Fibroblast of lung (primary cell): ENCODE measurements around the gene PACS2. TPM values are rescaled to one million over a fixed set of nuclear protein-coding genes. Genes with fewer than 3 reads are reported as not detected.

Experiments
- DNase-seq, 2 donors: peaks; one replicate each; pipeline versions ENCODE4 v3.0.0 to v3.0.0-alpha.2; 2010; ENCODE audit warnings: low read depth in 2 of 2
- H2AFZ ChIP-seq: 2 replicates; pipeline ENCODE4 v1.5.1; 2012; ENCODE audit warnings: low read length, control low read depth, inconsistent platforms
- H3K27ac ChIP-seq: 2 replicates; pipeline ENCODE4 v1.5.1; 2011; ENCODE audit warnings: low read length, control low read depth; ENCODE audit not compliant: insufficient read depth
- H3K27me3 ChIP-seq: 2 replicates; pipeline ENCODE4 v1.5.1; 2011; ENCODE audit warnings: mild to moderate bottlenecking, low read length; ENCODE audit not compliant: control insufficient read depth, insufficient read depth
- H3K36me3 ChIP-seq: 2 replicates; pipeline ENCODE4 v1.5.1; 2011; ENCODE audit warnings: low read length; ENCODE audit not compliant: control insufficient read depth, insufficient read depth
- H3K4me1 ChIP-seq: 2 replicates; pipeline ENCODE4 v1.5.1; 2011; ENCODE audit warnings: low read length; ENCODE audit not compliant: control insufficient read depth, insufficient read depth; ENCODE audit errors: extremely low read depth
- H3K4me2 ChIP-seq: 2 replicates; pipeline ENCODE4 v1.5.1; 2011; ENCODE audit warnings: low read length, control low read depth; ENCODE audit not compliant: insufficient read depth; ENCODE audit errors: extremely low read depth
- H3K4me3 ChIP-seq, 4 experiments: fragments of 200-600 bp in 1 of 4; sonication (generic) in 1 of 4; replicated peaks in 1 of 4; 2 replicates each; pipeline ENCODE4 v1.5.1; 2011 to 2016; ENCODE audit warnings: low read length in 4 of 4, low read depth in 3 of 4, mild to moderate bottlenecking in 3 of 4, control low read depth in 2 of 4, inconsistent platforms in 1 of 4, mixed read lengths in 1 of 4; ENCODE audit not compliant: insufficient read depth in 1 of 4; ENCODE audit errors: control extremely low read depth in 1 of 4
- H3K79me2 ChIP-seq: 2 replicates; pipeline ENCODE4 v1.5.1; 2012; ENCODE audit warnings: mild to moderate bottlenecking, low read length, inconsistent platforms; ENCODE audit not compliant: control insufficient read depth, insufficient read depth
- H3K9ac ChIP-seq: 2 replicates; pipeline ENCODE4 v1.5.1; 2011; ENCODE audit warnings: mild to moderate bottlenecking, low read length, control low read depth; ENCODE audit not compliant: insufficient read depth
- H3K9me3 ChIP-seq: 2 replicates; pipeline ENCODE4 v1.5.1; 2012; ENCODE audit warnings: low read depth, low read length; ENCODE audit not compliant: control insufficient read depth, insufficient read depth
- H4K20me1 ChIP-seq: 2 replicates; pipeline ENCODE4 v1.5.1; 2011; ENCODE audit warnings: low read length; ENCODE audit not compliant: control insufficient read depth, insufficient read depth; ENCODE audit errors: extremely low read depth
- CTCF ChIP-seq, 2 donors: IDR thresholded peaks in 1 of 2; conservative IDR thresholded peaks in 1 of 2; 1 replicate in 1 of 2; 2 replicates in 1 of 2; pipeline ENCODE4 v1.5.1; 2011 to 2012; ENCODE audit warnings: low read length in 2 of 2, control low read depth in 1 of 2, inconsistent platforms in 1 of 2, low read depth in 1 of 2, mild to moderate bottlenecking in 1 of 2
- EZH2 ChIP-seq: IDR thresholded peaks from 2 replicates; pipeline ENCODE4 v1.5.1; 2012; ENCODE audit warnings: low read length, control low read depth, mild to moderate bottlenecking; ENCODE audit errors: missing control alignments
- polyA plus RNA-seq, 2 donors: library from polyadenylated mRNA; depleted of rRNA in 1 of 2; stranded (reverse) in 1 of 2; unstranded in 1 of 2; fragments of >200 nt; gene quantifications; 2 replicates each; pipeline ENCODE4 v1.2.1, GENCODE V29; 2011 to 2012; ENCODE audit warnings: missing spikeins in 1 of 2
- total RNA-seq: library from RNA; depleted of rRNA; stranded (reverse); fragments of >200 nt; gene quantifications from 2 replicates; pipeline ENCODE4 v1.2.1, GENCODE V29; 2014

Gene PACS2
- total and polyA plus RNA-seq, 2 donors (not counting 1 experiment from before 2014, with no cell fraction given), result 20.3 to 52.5 TPM

- Histone ChIP-seq H3K4me3 (no peak overlapping the region), H3K4me1 (no peaks in the 10 kb centered on the region), H3K27me3 (no peaks in the 10 kb centered on the region), H3K27ac (no peak overlapping the region), H4K20me1 (no peaks in the 10 kb centered on the region), H2AFZ (no peak overlapping the region), H3K9ac (no peak overlapping the region), H3K36me3 (peaks cover 2% of the 10 kb centered on the region), H3K79me2 (no peaks in the 10 kb centered on the region), H3K9me3 (no peaks in the 10 kb centered on the region), H3K4me2 (no peak overlapping the region)
- TF ChIP-seq CTCF (conservative IDR thresholded peaks at IDR 0.05 in 1 of 2, IDR thresholded peaks at IDR 0.05 in 1 of 2; ENCODE audit: low read depth in 1 of 2, low read length in 2 of 2) (no peak), EZH2 (no peak)
- DNase-seq, result no peak
Observed at GRCh38 chr14:105377555-105378182, 63.1 kb downstream of the PACS2 start.

GRCh38 chr14:105378199-105378598 lies 63.7 kb downstream of the PACS2 start:
- DNase-seq, result no peak
- no peaks in the 10 kb centered on the region for H3K9me3 ChIP-seq
- H3K4me1 ChIP-seq, result no peaks in the 10 kb centered on the region
- peaks cover 3% of the 10 kb centered on the region for H3K36me3 ChIP-seq
- no peak overlapping the region for H3K9ac ChIP-seq
- H3K4me3 ChIP-seq, result no peak overlapping the region
- TF ChIP-seq EZH2 (no peak), CTCF (conservative IDR thresholded peaks at IDR 0.05 in 1 of 2, IDR thresholded peaks at IDR 0.05 in 1 of 2; ENCODE audit: low read depth in 1 of 2, low read length in 2 of 2) (no peak)
- H4K20me1 ChIP-seq, result no peaks in the 10 kb centered on the region
- no peak overlapping the region for H2AFZ ChIP-seq
- no peaks in the 10 kb centered on the region for H3K27me3 ChIP-seq
- H3K4me2 ChIP-seq, result no peak overlapping the region
- no peaks in the 10 kb centered on the region for H3K79me2 ChIP-seq
- no peak overlapping the region for H3K27ac ChIP-seq

DNA sequence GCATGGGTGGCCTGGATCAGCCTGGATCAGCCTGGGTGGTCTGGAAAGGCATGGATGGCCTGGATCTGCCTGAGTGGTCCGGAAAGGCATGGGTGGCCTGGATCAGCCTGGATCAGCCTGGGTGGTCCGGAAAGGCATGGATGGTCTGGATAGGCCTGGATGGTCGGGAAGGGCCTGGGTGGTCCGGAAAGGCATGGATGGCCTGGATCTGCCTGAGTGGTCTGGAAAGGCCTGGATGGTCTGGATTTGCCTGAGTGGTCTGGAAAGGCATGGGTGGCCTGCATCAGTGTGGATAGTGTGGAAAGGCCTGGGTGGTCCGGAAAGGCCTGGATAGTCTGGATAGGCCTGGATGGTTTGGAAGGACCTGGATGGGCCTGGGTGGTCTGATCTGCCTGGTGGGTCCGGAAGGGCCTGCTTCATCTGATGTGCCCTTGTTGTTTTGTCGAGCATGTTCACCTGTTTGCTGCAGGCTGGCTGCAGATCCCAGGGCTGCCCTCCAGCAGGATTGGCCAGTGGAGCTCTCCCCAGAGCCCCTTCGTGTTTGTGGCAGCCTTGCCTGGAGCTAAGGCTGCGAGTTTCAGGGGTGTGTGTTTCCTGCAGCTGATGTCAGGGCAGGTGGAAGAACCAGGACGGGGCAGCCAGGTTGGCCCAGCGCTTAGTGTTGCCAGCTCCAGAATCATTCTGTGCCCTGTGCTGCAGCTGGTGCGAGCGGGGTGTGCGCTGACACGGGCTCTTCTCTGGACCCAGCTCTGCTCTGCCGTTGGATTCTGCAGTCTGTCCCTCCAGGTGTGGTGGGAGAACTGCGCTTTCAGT lies 64.5 kb downstream of the PACS2 start:
- Histone ChIP-seq H3K9ac (no peak overlapping the region), H3K4me1 (no peaks in the 10 kb centered on the region), H3K4me2 (no peak overlapping the region), H3K9me3 (no peaks in the 10 kb centered on the region), H3K27me3 (no peaks in the 10 kb centered on the region), H3K79me2 (no peaks in the 10 kb centered on the region), H3K4me3 (no peak overlapping the region), H3K27ac (no peak overlapping the region), H3K36me3 (peaks cover 3% of the 10 kb centered on the region), H2AFZ (no peak overlapping the region), H4K20me1 (no peaks in the 10 kb centered on the region)
- TF ChIP-seq EZH2, result no peak
- TF ChIP-seq CTCF (conservative IDR thresholded peaks at IDR 0.05 in 1 of 2, IDR thresholded peaks at IDR 0.05 in 1 of 2; ENCODE audit: low read depth in 1 of 2, low read length in 2 of 2), result no peak
- DNase-seq, result no peak
